Subcutaneous adipose tissue (tissue), 4 donors: ENCODE measurements around the gene AP3D1. TPM values are rescaled to one million over a fixed set of nuclear protein-coding genes. Genes with fewer than 3 reads are reported as not detected.

Experiments
- total RNA-seq, 4 donors: library from RNA; depleted of rRNA; stranded (reverse); fragments of >200 nt; gene quantifications; one replicate each; pipeline ENCODE4 v1.1.0, GENCODE V29; 2016
- TF ChIP-seq, protein P1 (sequence below): fragments of 450-650 bp; IDR thresholded peaks from one replicate; pipeline ENCODE4 v1.5.1; 2016; ENCODE audit warnings: low read depth, mild to moderate bottlenecking, control low read depth, antibody characterized with exemption, moderate library complexity

The AP3D1 gene
- total RNA-seq, 4 donors from 2014 or later: 46.6 to 94.0 (median 57.5) TPM

DNA sequence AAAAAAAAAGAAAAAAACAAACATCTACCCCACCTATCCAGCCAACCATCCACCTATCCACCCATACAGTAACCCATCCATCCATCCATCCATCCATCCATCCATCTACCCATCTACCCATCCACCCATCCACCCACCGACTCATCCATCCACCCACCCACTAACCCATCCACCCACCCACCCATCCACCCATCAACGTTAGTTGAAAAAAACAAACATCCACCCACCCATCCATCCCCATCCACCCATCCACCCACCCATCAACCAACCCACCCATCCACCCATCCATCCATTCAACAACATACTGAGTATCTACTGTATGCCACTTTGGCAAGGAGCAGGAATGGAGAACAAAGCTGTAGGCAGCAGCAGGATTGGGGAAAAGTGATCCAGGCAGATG lies 6.1 kb upstream of the AP3D1 start:
- TF ChIP-seq, protein P1, sequence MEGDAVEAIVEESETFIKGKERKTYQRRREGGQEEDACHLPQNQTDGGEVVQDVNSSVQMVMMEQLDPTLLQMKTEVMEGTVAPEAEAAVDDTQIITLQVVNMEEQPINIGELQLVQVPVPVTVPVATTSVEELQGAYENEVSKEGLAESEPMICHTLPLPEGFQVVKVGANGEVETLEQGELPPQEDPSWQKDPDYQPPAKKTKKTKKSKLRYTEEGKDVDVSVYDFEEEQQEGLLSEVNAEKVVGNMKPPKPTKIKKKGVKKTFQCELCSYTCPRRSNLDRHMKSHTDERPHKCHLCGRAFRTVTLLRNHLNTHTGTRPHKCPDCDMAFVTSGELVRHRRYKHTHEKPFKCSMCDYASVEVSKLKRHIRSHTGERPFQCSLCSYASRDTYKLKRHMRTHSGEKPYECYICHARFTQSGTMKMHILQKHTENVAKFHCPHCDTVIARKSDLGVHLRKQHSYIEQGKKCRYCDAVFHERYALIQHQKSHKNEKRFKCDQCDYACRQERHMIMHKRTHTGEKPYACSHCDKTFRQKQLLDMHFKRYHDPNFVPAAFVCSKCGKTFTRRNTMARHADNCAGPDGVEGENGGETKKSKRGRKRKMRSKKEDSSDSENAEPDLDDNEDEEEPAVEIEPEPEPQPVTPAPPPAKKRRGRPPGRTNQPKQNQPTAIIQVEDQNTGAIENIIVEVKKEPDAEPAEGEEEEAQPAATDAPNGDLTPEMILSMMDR: no peak

DNA sequence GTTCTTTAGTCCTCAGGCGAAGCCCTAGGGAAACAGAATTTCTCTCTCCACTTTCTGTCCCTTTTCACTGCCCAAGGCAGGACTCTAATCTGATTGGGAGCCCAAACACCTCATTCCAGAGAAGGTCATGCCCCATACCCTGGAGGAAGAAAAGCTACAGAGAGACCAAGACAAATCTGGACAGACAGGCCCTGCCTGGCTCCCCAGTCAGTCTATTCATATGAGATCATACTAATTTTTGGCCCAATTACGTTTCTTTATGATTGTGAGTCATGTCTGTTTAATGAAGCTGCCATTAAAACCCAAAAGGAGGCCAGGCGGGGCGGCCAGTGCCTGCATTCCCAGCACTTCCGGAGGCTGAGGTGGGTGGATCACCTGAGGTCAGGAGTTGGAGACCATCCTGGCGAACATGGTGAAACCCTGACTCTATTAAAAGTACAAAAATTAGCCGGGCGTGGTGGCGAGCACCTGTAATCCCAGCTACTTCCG lies 3.3 kb upstream of the AP3D1 start:
- TF ChIP-seq, protein P1: no peak

DNA sequence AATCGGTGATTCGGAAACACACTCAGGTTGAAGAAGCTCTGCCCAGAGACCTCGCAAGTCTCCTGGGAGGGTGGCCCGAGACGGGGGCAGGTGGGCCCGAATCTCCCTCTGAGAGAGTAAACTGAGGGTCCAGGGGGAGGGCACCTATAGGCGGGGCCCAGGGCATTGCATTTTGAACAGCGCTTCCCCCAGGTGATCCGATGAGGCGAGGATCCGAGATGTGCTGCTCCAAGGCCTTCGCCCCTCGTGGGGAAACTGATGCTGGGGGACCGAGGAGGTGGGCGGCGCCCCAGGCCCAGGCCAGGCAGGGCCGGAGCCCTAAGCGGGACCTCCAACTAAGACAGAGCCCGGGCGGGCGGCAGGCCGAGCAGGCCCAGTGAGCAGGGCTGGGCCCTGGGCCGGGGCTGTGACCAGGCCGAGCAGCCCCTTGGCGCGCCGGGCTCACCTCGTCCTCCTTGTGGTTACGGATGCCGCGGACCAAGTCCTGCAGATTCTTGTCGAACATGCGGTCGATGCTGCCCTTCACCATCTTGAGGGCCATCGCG lies 500 bp downstream of the AP3D1 start:
- TF ChIP-seq, protein P1: no peak

DNA sequence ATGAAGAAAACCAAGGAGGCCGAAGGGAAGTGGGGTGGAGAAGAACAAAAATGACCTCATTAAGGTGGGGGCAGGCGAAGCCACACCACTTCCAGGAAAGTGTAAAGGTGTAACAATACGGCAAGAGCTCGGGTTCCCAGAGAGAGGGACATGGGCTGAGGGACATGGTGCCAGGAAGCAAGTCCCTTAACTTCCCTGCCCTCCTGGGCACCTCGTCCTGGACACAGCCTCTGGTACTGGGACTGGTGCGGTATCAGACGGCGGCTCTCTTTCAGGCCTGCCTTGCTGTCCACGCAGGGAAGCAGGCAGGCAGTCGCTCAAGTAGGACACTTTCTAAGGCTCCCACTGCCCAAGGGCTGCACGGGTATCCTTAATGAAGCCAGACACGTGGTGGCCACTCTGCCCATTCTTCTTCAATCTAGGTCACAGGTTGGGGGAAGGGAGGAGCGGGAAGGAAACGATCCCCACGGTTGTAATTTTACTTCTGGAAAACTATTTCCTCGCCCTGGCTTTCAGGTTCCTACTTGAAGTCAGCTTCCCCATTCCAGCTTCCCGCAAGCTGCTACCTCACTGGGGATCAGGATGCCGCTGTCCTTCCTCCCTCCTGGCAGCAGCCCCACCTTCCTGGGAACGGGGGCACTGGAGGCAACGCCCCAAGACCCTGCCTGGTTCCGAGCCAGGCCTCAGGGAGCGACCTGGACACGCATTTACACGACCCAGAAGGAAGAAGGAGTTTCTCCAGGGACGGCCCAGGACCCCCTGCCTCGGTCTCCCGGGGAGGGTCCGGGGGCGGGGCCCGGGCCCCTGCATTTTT lies 1.2 kb downstream of the AP3D1 start:
- TF ChIP-seq, protein P1: no peak

DNA sequence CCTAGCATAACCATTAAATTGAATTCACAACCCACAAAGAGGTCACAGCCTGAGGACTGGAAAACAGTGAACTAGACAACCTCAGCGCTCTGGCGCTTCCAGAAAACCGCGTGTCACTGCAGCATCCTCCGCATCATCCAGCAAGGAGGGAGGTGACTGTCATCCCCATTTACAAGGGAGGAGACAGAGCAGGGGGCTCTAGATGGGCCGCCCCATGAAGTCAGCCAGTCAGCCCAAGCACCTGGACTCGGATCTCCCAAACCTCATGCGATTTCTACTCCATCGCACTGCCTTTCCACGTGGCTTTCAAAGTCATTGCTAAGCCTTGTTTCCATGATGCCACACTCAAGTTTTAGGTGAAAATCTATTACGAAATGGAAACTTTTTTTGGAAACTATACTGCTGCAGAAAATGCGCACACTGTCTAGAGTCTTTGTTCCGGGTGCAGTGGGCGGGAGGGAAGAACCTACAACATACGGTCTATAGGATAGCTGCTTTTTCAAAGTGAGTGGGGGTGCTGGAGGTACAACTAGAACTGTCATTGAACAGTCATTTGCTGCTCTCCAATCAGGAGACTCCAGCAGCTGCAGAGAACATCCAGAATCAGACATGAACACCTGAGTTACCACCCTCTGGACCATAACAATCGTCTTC lies 2.8 kb downstream of the AP3D1 start:
- TF ChIP-seq, protein P1: no peak

DNA sequence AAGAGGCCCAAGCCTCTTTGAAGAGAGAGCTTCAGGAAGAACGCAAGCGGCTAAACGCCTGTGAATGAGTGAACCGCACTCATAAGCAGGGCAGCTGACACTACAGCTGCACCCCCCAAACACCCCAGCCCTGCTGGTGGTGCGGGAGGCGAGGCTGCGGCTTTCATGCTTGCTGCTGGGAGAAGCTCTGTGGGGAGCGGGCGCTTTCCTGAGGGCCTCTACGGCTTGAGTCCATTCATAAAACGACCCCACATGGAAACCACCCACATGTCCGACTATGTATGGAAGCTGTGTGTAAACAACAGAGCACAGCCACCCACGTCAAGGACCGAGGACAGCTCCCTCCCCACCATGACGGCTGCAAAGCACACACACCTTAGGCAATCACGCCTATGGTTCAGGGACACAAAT lies 5.5 kb downstream of the AP3D1 start:
- TF ChIP-seq, protein P1: no peak

DNA sequence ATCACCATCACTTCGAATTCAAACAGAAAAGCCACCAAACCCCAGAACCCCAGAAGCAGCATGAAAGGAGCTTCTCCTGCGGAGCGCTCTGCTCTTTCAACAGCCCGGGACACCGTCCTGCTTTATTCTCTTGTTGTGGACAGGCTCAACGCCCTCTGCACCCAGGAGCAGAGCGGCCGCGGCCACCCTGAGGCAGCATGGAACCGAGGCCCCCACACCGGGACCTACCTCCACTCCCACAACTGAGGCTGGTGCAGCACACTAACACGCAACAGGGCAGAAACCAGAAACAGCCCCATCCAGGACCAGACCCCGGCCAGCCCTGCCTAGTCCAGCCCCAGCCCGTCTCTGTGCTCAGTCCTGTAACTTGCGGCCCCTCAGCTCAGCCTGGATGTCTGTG lies 7.2 kb downstream of the AP3D1 start:
- TF ChIP-seq, protein P1: no peak
